Natural killer cell treated with Interleukin-12 subunit alpha and Interleukin-12 subunit beta and Interleukin-15 and Interleukin-18, amount 100 ng/mL, for 72 hours (primary cell): Measurements from ENCODE around the gene SLC35F6. TPM values are rescaled to one million over a fixed set of nuclear protein-coding genes. Genes with fewer than 3 reads are reported as not detected.

Experiments
- ATAC-seq, 2 donors: fragments of 150-1000 bp; cut with Tn5 transposase in 1 of 2; sonication (Bioruptor Pico), chemical (Tn5 transposase) in 1 of 2; 2 replicates each; pipeline ENCODE4 v1.10.0; 2021
- DNase-seq: peaks from one replicate; pipeline ENCODE4 v3.0.0; 2022; ENCODE audit warnings: low spot score
- H3K27ac Mint-ChIP-seq, 2 donors: 1 replicate in 1 of 2; 2 replicates in 1 of 2; pipeline ENCODE4 v1.8.0; 2022; ENCODE audit warnings: mixed read lengths in 2 of 2, mild to moderate bottlenecking in 1 of 2, moderate library complexity in 1 of 2
- H3K27me3 Mint-ChIP-seq, 2 donors: 1 replicate in 1 of 2; 2 replicates in 1 of 2; pipeline ENCODE4 v1.8.0; 2022; ENCODE audit warnings: mixed read lengths in 2 of 2
- H3K36me3 Mint-ChIP-seq: one replicate; pipeline ENCODE4 v1.8.0; 2022; ENCODE audit warnings: mixed read lengths
- H3K4me1 Mint-ChIP-seq, 2 donors: 1 replicate in 1 of 2; 2 replicates in 1 of 2; pipeline ENCODE4 v1.8.0; 2022; ENCODE audit warnings: low read depth in 2 of 2, mixed read lengths in 2 of 2, mild to moderate bottlenecking in 1 of 2
- H3K4me3 Mint-ChIP-seq: one replicate; pipeline ENCODE4 v1.8.0; 2022; ENCODE audit warnings: mixed read lengths
- H3K9me3 Mint-ChIP-seq: 2 replicates; pipeline ENCODE4 v1.8.0; 2022; ENCODE audit warnings: mixed read lengths
- total RNA-seq, 2 donors: library from RNA; stranded (reverse); gene quantifications; one replicate each; pipeline ENCODE4 v1.2.3, GENCODE V29; 2022

Gene SLC35F6
- total RNA-seq, 2 donors from 2014 or later, result 15.5 to 17.7 TPM

GRCh38 chr2:26772064-26773001, 8.2 kb downstream of the SLC35F6 start:
- Mint-ChIP-seq H3K27ac (peak overlapping the region; percentile 72 to 82), H3K4me1 (peaks cover 38 to 43% of the 10 kb centered on the region in 2 donors)

GRCh38 chr2:26776195-26776800, 12.2 kb downstream of the SLC35F6 start:
- Mint-ChIP-seq H3K27me3 (no peaks in the 10 kb centered on the region), H3K4me3 (no peak overlapping the region), H3K27ac (peak overlapping the region in 1 of 2 donors; percentile 42), H3K9me3 (no peaks in the 10 kb centered on the region), H3K36me3 (peaks cover 6% of the 10 kb centered on the region), H3K4me1 (peaks cover 24 to 28% of the 10 kb centered on the region in 2 donors)
- DNase-seq (no peak), ATAC-seq (no peak)

More at GRCh38 chr2:26772064-26773001, 8.2 kb downstream of the SLC35F6 start:
- Mint-ChIP-seq H3K36me3 (peaks cover 6% of the 10 kb centered on the region), H3K27me3 (no peaks in the 10 kb centered on the region), H3K9me3 (no peaks in the 10 kb centered on the region), H3K4me3 (peak overlapping the region; percentile 47)
- no peak for DNase-seq
- ATAC-seq, result peak; percentile 58 to 77

- ATAC-seq, result peak in 1 of 2 donors; percentile 32
- peaks cover 6 to 11% of the 10 kb centered on the region in 2 donors for H3K4me1 Mint-ChIP-seq
- H3K27ac Mint-ChIP-seq, result no peak overlapping the region
- no peak for DNase-seq
- H3K36me3 Mint-ChIP-seq, result peaks cover 6% of the 10 kb centered on the region
- H3K4me3 Mint-ChIP-seq, result no peak overlapping the region
- no peaks in the 10 kb centered on the region for H3K27me3 Mint-ChIP-seq
- no peaks in the 10 kb centered on the region for H3K9me3 Mint-ChIP-seq
These were observed 14.0 kb downstream of the SLC35F6 start for GRCh38 chr2:26778098-26778497.

GRCh38 chr2:26778507-26778906, 14.4 kb downstream of the SLC35F6 start:
- Mint-ChIP-seq H3K9me3 (no peaks in the 10 kb centered on the region), H3K27ac (no peak overlapping the region), H3K27me3 (no peaks in the 10 kb centered on the region), H3K36me3 (peaks cover 6% of the 10 kb centered on the region), H3K4me1 (peaks cover 6 to 11% of the 10 kb centered on the region in 2 donors), H3K4me3 (no peak overlapping the region)
- ATAC-seq (no peak), DNase-seq (no peak)

- Mint-ChIP-seq H3K27me3 (no peaks in the 10 kb centered on the region), H3K9me3 (no peaks in the 10 kb centered on the region), H3K36me3 (peaks cover 6% of the 10 kb centered on the region), H3K27ac (no peak overlapping the region), H3K4me3 (no peak overlapping the region), H3K4me1 (peaks cover 7% of the 10 kb centered on the region in 2 donors)
- DNase-seq, result no peak
- ATAC-seq, result no peak
These were observed 16.2 kb downstream of the SLC35F6 start for GRCh38 chr2:26780203-26780760.

GRCh38 chr2:26782876-26783704, 19.0 kb downstream of the SLC35F6 start:
- Mint-ChIP-seq H3K27me3 (no peaks in the 10 kb centered on the region), H3K4me3 (no peak overlapping the region), H3K36me3 (no peaks in the 10 kb centered on the region), H3K9me3 (no peaks in the 10 kb centered on the region), H3K27ac (no peak overlapping the region), H3K4me1 (peaks cover 10 to 12% of the 10 kb centered on the region in 2 donors)
- DNase-seq, result no peak
- no peak for ATAC-seq

- ATAC-seq, result no peak
- peak overlapping the region; percentile 86 for H3K4me3 Mint-ChIP-seq
- no peaks in the 10 kb centered on the region for H3K9me3 Mint-ChIP-seq
- no peak for DNase-seq
- peaks cover 20 to 21% of the 10 kb centered on the region in 2 donors for H3K4me1 Mint-ChIP-seq
- H3K27me3 Mint-ChIP-seq, result no peaks in the 10 kb centered on the region
- H3K27ac Mint-ChIP-seq, result peak overlapping the region in 1 of 2 donors; percentile 74
- H3K36me3 Mint-ChIP-seq, result peaks cover 8% of the 10 kb centered on the region
These were observed 20.6 kb downstream of the SLC35F6 start for GRCh38 chr2:26784570-26785234.

GRCh38 chr2:26785431-26786206, 21.5 kb downstream of the SLC35F6 start, which contains the start of gene CENPA:
CENPA (plus strand) TSS chr2:26786056; CDS start chr2:26786197, 141 bp downstream.
- DNase-seq (peak; percentile 95), ATAC-seq (peak; percentile 100)
- H3K9me3 Mint-ChIP-seq, result no peaks in the 10 kb centered on the region
- peaks cover 20 to 21% of the 10 kb centered on the region in 2 donors for H3K4me1 Mint-ChIP-seq
- peak within 1 kb of the TSS; percentile 96 for H3K4me3 Mint-ChIP-seq
- H3K27me3 Mint-ChIP-seq, result no peaks in the 10 kb centered on the region
- H3K27ac Mint-ChIP-seq, result peak within 1 kb of the TSS; percentile 77 to 84
- peaks cover 12% of the 10 kb centered on the region for H3K36me3 Mint-ChIP-seq

GRCh38 chr2:26786207-26787028, 22.3 kb downstream of the SLC35F6 start:
- no peaks in the 10 kb centered on the region for H3K9me3 Mint-ChIP-seq
- peaks cover 16% of the 10 kb centered on the region for H3K36me3 Mint-ChIP-seq
- H3K27me3 Mint-ChIP-seq, result no peaks in the 10 kb centered on the region
- ATAC-seq (peak; percentile 11 to 55), DNase-seq (no peak)
- H3K4me3 Mint-ChIP-seq, result peak overlapping the region; percentile 96
- H3K27ac Mint-ChIP-seq, result peak overlapping the region; percentile 77 to 84
- peaks cover 20 to 21% of the 10 kb centered on the region in 2 donors for H3K4me1 Mint-ChIP-seq

- DNase-seq, result no peak
- Mint-ChIP-seq H3K27me3 (no peaks in the 10 kb centered on the region), H3K36me3 (peaks cover 21% of the 10 kb centered on the region), H3K4me1 (peaks cover 11 to 15% of the 10 kb centered on the region in 2 donors), H3K4me3 (no peak overlapping the region), H3K9me3 (no peaks in the 10 kb centered on the region), H3K27ac (no peak overlapping the region)
- no peak for ATAC-seq
These were observed 28.6 kb downstream of the SLC35F6 start for GRCh38 chr2:26792720-26793119.

GRCh38 chr2:26793518-26793917, 29.4 kb downstream of the SLC35F6 start:
- H3K27ac Mint-ChIP-seq, result no peak overlapping the region
- H3K4me3 Mint-ChIP-seq, result no peak overlapping the region
- H3K9me3 Mint-ChIP-seq, result no peaks in the 10 kb centered on the region
- no peaks in the 10 kb centered on the region for H3K27me3 Mint-ChIP-seq
- H3K4me1 Mint-ChIP-seq, result peaks cover 4 to 7% of the 10 kb centered on the region in 2 donors
- ATAC-seq, result no peak
- H3K36me3 Mint-ChIP-seq, result peaks cover 21% of the 10 kb centered on the region
- DNase-seq, result no peak
